ENCODE measurements around the gene SPATA31D4. TPM values are rescaled to one million over a fixed set of nuclear protein-coding genes. Genes with fewer than 3 reads are reported as not detected.
"Not testable (repeated sequence)": the region's sequence is repeated elsewhere in the genome, so short reads cannot be mapped to it uniquely, and the experiment has no call there.

The SPATA31D4 gene
- polyA plus RNA-seq, 1 donor (not counting 4 experiments of a cell fraction or from before 2014, with no cell fraction given): not detected

DNA sequence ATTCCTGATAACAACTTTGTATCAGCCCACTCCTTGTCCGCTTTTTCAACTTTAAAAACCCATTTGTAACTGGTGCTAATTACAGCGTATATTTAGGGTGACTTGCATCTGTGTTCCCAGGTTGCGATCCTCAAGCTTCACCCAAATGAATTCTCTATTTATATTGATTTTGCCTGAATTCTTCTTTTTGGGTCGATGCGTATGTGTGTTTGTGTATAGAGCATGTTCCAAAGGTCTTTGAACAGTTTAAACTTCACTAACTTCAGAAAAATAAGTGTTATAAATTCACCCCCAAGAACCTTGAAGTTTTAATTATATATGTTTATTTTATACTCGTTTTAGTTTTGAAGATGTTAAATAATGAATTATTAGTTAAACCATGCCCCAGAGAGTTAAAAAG, 16.1 kb upstream of the SPATA31D4 start:
- TF ChIP-seq EZH2 (IDR thresholded peaks at IDR 0.05; ENCODE audit: low read length): no peak
- no peaks in the 10 kb centered on the region for H3K79me2 ChIP-seq (ENCODE audit: control insufficient read depth, insufficient read depth, low read length)
- DNase-seq (ENCODE audit: low read depth, low spot score) (no peak), FAIRE-seq (no peak)
- H3K9ac ChIP-seq (ENCODE audit: control insufficient read depth, extremely low read depth, insufficient read depth, low read length): no peak overlapping the region
- no peak overlapping the region for H3K4me2 ChIP-seq (ENCODE audit: control insufficient read depth, extremely low read depth, insufficient read depth, low read depth, low read length)
- no peaks in the 10 kb centered on the region for H3K36me3 ChIP-seq (ENCODE audit: control insufficient read depth in 2 of 2, extremely low read depth in 1 of 2, insufficient read depth in 2 of 2, low read length in 2 of 2)
- no peaks in the 10 kb centered on the region for H3K9me1 ChIP-seq (ENCODE audit: control insufficient read depth, extremely low read depth, insufficient read depth, low read length)
- dilution Hi-C loops (cut with MboI; ENCODE audit: extremely low pct_ligation_motif_present, low sequenced_read_pairs): no loop called here
- no peaks in the 10 kb centered on the region for H3K4me1 ChIP-seq (ENCODE audit: control insufficient read depth, extremely low read depth, insufficient read depth, low read length)
- no peaks in the 10 kb centered on the region for H3K9me3 ChIP-seq (ENCODE audit: control insufficient read depth, low read depth, low read length)
- no peak overlapping the region for H3K4me3 ChIP-seq (ENCODE audit: control insufficient read depth in 2 of 3, extremely low read depth in 1 of 3, insufficient read depth in 2 of 3, low read depth in 1 of 3, low read length in 3 of 3)
- H2AFZ ChIP-seq (ENCODE audit: control insufficient read depth, low read length): no peak overlapping the region
- no peak overlapping the region for H3K27ac ChIP-seq (ENCODE audit: control insufficient read depth, insufficient read depth, low read length)
- no peaks in the 10 kb centered on the region for H3K27me3 ChIP-seq (ENCODE audit: control insufficient read depth, extremely low read depth, insufficient read depth, low read length)
- no peaks in the 10 kb centered on the region for H4K20me1 ChIP-seq (ENCODE audit: control insufficient read depth, extremely low read depth, insufficient read depth, low read length)

DNA sequence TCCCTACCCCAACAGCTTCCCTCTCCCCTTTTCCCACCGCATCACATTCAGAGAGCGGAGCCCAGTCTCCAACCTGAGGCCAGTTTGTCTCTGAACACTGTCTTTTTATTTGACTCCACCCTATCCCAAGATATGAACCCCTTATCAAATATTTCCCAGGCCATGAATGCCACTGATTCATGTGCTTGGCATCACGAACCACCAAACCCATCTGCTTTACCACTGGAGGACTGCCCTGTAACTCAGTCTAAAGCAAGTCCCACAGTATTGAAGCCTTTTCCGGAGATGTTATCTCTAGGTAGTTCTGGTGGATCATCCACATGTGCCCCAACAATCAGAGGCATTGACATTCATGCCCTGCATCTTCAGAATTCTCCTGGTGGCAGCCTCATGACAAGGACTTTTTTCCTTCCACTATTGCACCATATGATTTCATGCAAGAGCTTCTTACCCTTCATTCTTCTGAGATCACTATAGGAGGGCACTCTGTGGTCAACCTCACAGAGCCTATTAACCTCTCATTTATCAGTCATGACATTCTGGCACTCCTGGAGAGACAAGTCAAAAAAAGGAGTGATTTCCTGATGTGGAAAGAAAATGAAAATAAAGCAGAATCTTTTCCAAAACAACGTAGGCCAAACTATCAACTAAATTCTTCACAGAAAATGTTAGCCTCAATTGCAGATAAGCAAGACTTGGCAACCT, 12.3 kb upstream of the SPATA31D4 start:
- H3K4me1 ChIP-seq (ENCODE audit: control insufficient read depth, extremely low read depth, insufficient read depth, low read length): no peaks in the 10 kb centered on the region
- no peaks in the 10 kb centered on the region for H3K9me1 ChIP-seq (ENCODE audit: control insufficient read depth, extremely low read depth, insufficient read depth, low read length)
- no peak overlapping the region for H3K27ac ChIP-seq (ENCODE audit: control insufficient read depth, insufficient read depth, low read length)
- H3K27me3 ChIP-seq (ENCODE audit: control insufficient read depth, extremely low read depth, insufficient read depth, low read length): no peaks in the 10 kb centered on the region
- H3K4me3 ChIP-seq (ENCODE audit: control insufficient read depth in 2 of 3, extremely low read depth in 1 of 3, insufficient read depth in 2 of 3, low read depth in 1 of 3, low read length in 3 of 3): no peak overlapping the region
- FAIRE-seq (no peak), DNase-seq (ENCODE audit: low read depth, low spot score) (no peak)
- dilution Hi-C loops (cut with MboI; ENCODE audit: extremely low pct_ligation_motif_present, low sequenced_read_pairs): no loop called here
- H2AFZ ChIP-seq (ENCODE audit: control insufficient read depth, low read length): no peak overlapping the region
- H3K9ac ChIP-seq (ENCODE audit: control insufficient read depth, extremely low read depth, insufficient read depth, low read length): no peak overlapping the region
- TF ChIP-seq, protein P1, sequence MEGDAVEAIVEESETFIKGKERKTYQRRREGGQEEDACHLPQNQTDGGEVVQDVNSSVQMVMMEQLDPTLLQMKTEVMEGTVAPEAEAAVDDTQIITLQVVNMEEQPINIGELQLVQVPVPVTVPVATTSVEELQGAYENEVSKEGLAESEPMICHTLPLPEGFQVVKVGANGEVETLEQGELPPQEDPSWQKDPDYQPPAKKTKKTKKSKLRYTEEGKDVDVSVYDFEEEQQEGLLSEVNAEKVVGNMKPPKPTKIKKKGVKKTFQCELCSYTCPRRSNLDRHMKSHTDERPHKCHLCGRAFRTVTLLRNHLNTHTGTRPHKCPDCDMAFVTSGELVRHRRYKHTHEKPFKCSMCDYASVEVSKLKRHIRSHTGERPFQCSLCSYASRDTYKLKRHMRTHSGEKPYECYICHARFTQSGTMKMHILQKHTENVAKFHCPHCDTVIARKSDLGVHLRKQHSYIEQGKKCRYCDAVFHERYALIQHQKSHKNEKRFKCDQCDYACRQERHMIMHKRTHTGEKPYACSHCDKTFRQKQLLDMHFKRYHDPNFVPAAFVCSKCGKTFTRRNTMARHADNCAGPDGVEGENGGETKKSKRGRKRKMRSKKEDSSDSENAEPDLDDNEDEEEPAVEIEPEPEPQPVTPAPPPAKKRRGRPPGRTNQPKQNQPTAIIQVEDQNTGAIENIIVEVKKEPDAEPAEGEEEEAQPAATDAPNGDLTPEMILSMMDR (optimal IDR thresholded peaks at IDR 0.05 in 1 of 3, IDR thresholded peaks at IDR 0.05 in 1 of 3, conservative IDR thresholded peaks at IDR 0.05 in 1 of 3; ENCODE audit: extremely low read depth in 1 of 3, insufficient read depth in 2 of 3, low read length in 3 of 3): no peak
- no peak for TF ChIP-seq EZH2 (IDR thresholded peaks at IDR 0.05; ENCODE audit: low read length)
- H3K4me2 ChIP-seq (ENCODE audit: control insufficient read depth, extremely low read depth, insufficient read depth, low read depth, low read length): no peak overlapping the region
- no peaks in the 10 kb centered on the region for H4K20me1 ChIP-seq (ENCODE audit: control insufficient read depth, extremely low read depth, insufficient read depth, low read length)
- H3K36me3 ChIP-seq (ENCODE audit: control insufficient read depth in 2 of 2, extremely low read depth in 1 of 2, insufficient read depth in 2 of 2, low read length in 2 of 2): no peaks in the 10 kb centered on the region
- no peaks in the 10 kb centered on the region for H3K79me2 ChIP-seq (ENCODE audit: control insufficient read depth, insufficient read depth, low read length)
- no peaks in the 10 kb centered on the region for H3K9me3 ChIP-seq (ENCODE audit: control insufficient read depth, low read depth, low read length)

DNA sequence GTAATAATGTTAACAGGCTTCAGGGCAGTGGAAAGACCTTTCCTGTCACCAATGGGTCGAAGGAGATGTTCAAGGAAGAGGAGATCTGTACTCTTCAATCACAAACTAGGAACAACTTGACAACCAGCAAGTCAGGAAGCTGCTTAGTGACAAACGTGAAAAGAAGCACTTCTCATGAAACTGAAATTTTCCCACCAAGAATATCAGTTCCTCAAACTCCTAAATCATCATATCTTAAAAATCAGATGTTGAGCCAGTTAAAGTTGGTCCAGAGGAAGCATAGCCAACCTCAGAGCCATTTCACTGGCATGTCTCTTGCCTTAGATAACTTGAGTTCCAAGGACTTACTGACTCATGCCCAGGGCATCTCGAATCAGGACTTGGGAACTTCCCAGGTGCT, 9.7 kb upstream of the SPATA31D4 start:
- H3K27ac ChIP-seq (ENCODE audit: control insufficient read depth, insufficient read depth, low read length); H3K79me2 ChIP-seq (ENCODE audit: control insufficient read depth, insufficient read depth, low read length); dilution Hi-C loops (cut with MboI; ENCODE audit: extremely low pct_ligation_motif_present, low sequenced_read_pairs); H3K9me1 ChIP-seq (ENCODE audit: control insufficient read depth, extremely low read depth, insufficient read depth, low read length); H2AFZ ChIP-seq (ENCODE audit: control insufficient read depth, low read length); H3K4me2 ChIP-seq (ENCODE audit: control insufficient read depth, extremely low read depth, insufficient read depth, low read depth, low read length); H4K20me1 ChIP-seq (ENCODE audit: control insufficient read depth, extremely low read depth, insufficient read depth, low read length); FAIRE-seq; H3K4me3 ChIP-seq (ENCODE audit: control insufficient read depth in 2 of 3, extremely low read depth in 1 of 3, insufficient read depth in 2 of 3, low read depth in 1 of 3, low read length in 3 of 3); H3K27me3 ChIP-seq (ENCODE audit: control insufficient read depth, extremely low read depth, insufficient read depth, low read length); H3K9me3 ChIP-seq (ENCODE audit: control insufficient read depth, low read depth, low read length); H3K9ac ChIP-seq (ENCODE audit: control insufficient read depth, extremely low read depth, insufficient read depth, low read length); H3K36me3 ChIP-seq (ENCODE audit: control insufficient read depth in 2 of 2, extremely low read depth in 1 of 2, insufficient read depth in 2 of 2, low read length in 2 of 2); H3K4me1 ChIP-seq (ENCODE audit: control insufficient read depth, extremely low read depth, insufficient read depth, low read length); DNase-seq (ENCODE audit: low read depth, low spot score): not testable (repeated sequence)

DNA sequence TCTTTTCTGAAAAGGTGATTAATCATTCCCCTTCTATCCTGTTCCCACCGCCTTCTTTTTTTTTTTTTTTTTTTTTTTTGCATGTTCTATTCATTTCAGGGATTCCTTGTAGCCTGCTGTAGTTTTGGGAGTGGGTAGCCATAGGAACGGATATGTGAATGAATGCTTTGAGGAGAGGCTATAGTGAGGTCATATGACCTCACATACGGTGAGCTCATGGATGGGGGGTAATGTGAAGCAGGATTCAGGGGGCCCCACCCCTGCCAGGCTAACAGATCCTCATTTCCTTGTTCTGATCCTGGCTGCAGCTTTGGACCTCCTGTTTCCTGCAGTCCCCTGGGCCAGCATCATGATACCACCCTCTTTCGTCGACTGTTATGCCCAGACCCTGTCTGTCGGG, 1.9 kb downstream of the SPATA31D4 start:
- FAIRE-seq; H3K4me3 ChIP-seq (ENCODE audit: control insufficient read depth in 2 of 3, extremely low read depth in 1 of 3, insufficient read depth in 2 of 3, low read depth in 1 of 3, low read length in 3 of 3); H4K20me1 ChIP-seq (ENCODE audit: control insufficient read depth, extremely low read depth, insufficient read depth, low read length); H3K9me3 ChIP-seq (ENCODE audit: control insufficient read depth, low read depth, low read length); H2AFZ ChIP-seq (ENCODE audit: control insufficient read depth, low read length); H3K4me1 ChIP-seq (ENCODE audit: control insufficient read depth, extremely low read depth, insufficient read depth, low read length); H3K36me3 ChIP-seq (ENCODE audit: control insufficient read depth in 2 of 2, extremely low read depth in 1 of 2, insufficient read depth in 2 of 2, low read length in 2 of 2); H3K4me2 ChIP-seq (ENCODE audit: control insufficient read depth, extremely low read depth, insufficient read depth, low read depth, low read length); H3K79me2 ChIP-seq (ENCODE audit: control insufficient read depth, insufficient read depth, low read length); H3K9ac ChIP-seq (ENCODE audit: control insufficient read depth, extremely low read depth, insufficient read depth, low read length); H3K27me3 ChIP-seq (ENCODE audit: control insufficient read depth, extremely low read depth, insufficient read depth, low read length); H3K27ac ChIP-seq (ENCODE audit: control insufficient read depth, insufficient read depth, low read length); dilution Hi-C loops (cut with MboI; ENCODE audit: extremely low pct_ligation_motif_present, low sequenced_read_pairs); H3K9me1 ChIP-seq (ENCODE audit: control insufficient read depth, extremely low read depth, insufficient read depth, low read length); DNase-seq (ENCODE audit: low read depth, low spot score): not testable (repeated sequence)

All from keratinocyte (primary cell).